HG03457 (cell line): Measurements from ENCODE around the gene SLC25A25.

ENCODE experiments used
- ATAC-seq: cut with Tn5 transposase; IDR thresholded peaks from one replicate; pipeline ENCODE4 v1.9.1; 2021; ENCODE audit warnings: moderate number of reproducible peaks; ENCODE audit not compliant: unreplicated experiment

SLC25A25 gene

GRCh38 chr9:128072144-128073021 lies 4.4 kb downstream of the SLC25A25 start:
- no peak for ATAC-seq

GRCh38 chr9:128073253-128073886 lies 5.3 kb downstream of the SLC25A25 start:
- no peak for ATAC-seq

GRCh38 chr9:128077847-128078503 lies 9.9 kb downstream of the SLC25A25 start:
- no peak for ATAC-seq

- ATAC-seq = no peak
Observed at GRCh38 chr9:128078504-128079434, 10.7 kb downstream of the SLC25A25 start.

- ATAC-seq = no peak
Observed at GRCh38 chr9:128080206-128080605, 12.2 kb downstream of the SLC25A25 start.

- no peak for ATAC-seq
Observed at GRCh38 chr9:128081056-128081455, 13.0 kb downstream of the SLC25A25 start.

- ATAC-seq = no peak
Observed at GRCh38 chr9:128082151-128082550, 14.1 kb downstream of the SLC25A25 start.

- ATAC-seq = no peak
Observed at GRCh38 chr9:128084746-128085145, 16.7 kb downstream of the SLC25A25 start.

- ATAC-seq = no peak
Observed at GRCh38 chr9:128085943-128086342, 17.9 kb downstream of the SLC25A25 start.

- no peak for ATAC-seq
Observed at GRCh38 chr9:128087262-128087661, 19.2 kb downstream of the SLC25A25 start.

GRCh38 chr9:128088253-128088945 lies 20.4 kb downstream of the SLC25A25 start:
- ATAC-seq = no peak

- no peak for ATAC-seq
Observed at GRCh38 chr9:128089299-128089698, 21.3 kb downstream of the SLC25A25 start.

- ATAC-seq = no peak
Observed at GRCh38 chr9:128091144-128091543, 23.1 kb downstream of the SLC25A25 start.

- ATAC-seq = no peak
Observed at GRCh38 chr9:128091571-128091970, 23.5 kb downstream of the SLC25A25 start.

- ATAC-seq = no peak
Observed at GRCh38 chr9:128092199-128092977, 24.4 kb downstream of the SLC25A25 start.

GRCh38 chr9:128093011-128093410 lies 25.0 kb downstream of the SLC25A25 start:
- ATAC-seq = no peak

GRCh38 chr9:128094166-128094949 lies 26.3 kb downstream of the SLC25A25 start:
- ATAC-seq = no peak

GRCh38 chr9:128094950-128095544 lies 27.0 kb downstream of the SLC25A25 start:
- ATAC-seq = no peak
